Stimulated activated CD8-positive, alpha-beta memory T cell treated with anti-CD3 and anti-CD28 coated beads, Interleukin-2, amount 100 ng/mL, for 48 hours (primary cell): ENCODE results near the gene TJP1.
"Not testable (repeated sequence)": the region's sequence is repeated elsewhere in the genome, so short reads cannot be mapped to it uniquely, and the experiment has no call there.

Experiments used
- DNase-seq, 2 donors: peaks; one replicate each; pipeline ENCODE4 v3.0.0-alpha.2; 2020; ENCODE audit warnings: low read depth in 2 of 2

TJP1 gene

DNA sequence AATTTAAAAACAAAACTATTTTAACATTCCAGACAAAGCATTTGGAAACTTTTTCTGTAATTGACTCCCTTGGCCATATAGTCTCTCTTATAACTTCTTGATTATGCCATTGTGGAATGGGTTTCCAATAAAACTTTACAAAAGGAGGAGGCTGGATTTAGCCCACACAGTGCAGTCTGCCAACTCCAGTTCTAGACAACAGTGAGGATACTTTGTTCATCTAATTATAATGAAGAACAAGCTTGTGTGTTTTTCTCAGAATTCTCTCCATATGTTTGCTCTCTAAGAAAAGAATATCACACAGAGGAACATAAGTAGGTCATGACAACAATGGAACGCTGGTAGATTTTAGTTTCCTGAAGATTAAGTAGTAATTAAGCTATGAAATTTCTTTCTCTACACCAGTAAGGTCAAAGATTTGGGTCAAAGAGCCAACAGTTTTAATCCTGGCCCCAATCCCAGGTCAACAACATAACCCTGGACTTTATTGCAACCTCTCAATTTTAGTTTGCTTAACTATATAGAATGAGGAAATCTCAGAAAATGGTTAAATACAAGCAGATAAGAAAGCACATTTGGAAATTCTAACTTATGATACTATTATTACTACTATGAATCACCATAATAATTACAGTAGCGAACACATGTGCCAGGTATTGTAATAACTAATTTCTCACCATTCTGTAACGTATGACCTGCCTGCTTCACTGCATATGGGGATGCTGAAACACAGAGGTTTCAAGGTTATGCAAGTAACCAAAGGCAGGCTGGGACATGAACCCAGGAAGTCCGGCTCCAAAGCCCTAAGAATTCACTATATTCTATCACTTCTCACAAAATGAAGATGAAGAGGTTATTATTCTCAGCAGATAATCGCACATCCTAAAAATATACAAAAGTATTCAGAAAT lies 65.7 kb downstream of the TJP1 start:
- DNase-seq, result no peak

DNA sequence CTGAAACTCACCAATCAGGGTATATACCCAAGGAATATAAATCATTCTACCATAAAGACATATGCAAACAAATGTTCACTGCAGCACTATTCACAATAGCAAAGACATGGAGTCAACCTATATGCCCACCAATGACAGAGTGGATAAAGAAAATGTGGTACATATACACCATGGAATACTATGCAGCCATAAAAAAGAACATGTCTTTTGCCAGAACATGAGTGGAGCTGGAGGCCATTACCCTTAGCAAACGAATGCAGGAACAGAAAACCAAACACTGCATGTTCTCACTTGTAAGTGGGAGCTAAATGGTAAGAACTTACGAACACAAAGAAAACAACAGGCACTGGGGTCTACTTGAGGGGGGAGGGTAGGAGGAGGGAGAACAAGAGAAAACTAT lies 68.3 kb downstream of the TJP1 start:
- DNase-seq, result not testable (repeated sequence)

DNA sequence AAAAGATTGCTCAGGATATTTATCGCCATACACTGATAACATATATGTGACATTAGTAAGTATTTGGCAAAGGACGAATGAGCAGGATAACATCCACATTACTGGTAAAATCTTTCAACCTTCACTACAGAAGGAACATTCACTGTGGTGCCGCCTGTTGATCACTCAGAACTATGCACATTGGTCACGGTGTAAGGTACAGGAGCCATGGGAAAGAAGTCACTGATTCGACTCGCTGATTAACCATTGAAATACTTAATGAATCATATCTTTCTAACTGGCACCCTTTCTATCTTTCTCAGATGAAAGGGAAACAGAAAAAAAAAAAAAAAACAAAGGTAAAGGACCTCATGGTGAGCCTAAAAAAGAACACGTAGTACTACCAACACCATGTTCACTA lies 68.8 kb downstream of the TJP1 start:
- no peak for DNase-seq

DNA sequence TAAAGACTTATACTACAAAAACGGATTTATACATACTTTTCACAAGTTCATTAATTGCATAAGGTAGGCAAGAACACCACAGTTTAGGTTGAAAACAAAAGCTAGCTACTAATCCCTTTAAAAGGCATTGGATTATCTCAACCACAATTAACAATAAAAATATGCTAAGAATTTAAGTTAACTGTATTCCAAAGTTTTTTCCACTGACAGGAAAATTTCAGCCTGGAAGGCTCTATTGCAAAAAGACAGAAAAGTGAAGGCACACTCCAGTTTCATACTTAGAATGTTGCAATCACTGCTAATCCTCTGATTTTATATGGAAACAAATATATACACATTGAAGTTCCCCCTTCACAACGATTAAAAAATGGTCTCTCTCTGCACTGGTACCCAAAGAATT lies 71.5 kb downstream of the TJP1 start:
- DNase-seq, result no peak

DNA sequence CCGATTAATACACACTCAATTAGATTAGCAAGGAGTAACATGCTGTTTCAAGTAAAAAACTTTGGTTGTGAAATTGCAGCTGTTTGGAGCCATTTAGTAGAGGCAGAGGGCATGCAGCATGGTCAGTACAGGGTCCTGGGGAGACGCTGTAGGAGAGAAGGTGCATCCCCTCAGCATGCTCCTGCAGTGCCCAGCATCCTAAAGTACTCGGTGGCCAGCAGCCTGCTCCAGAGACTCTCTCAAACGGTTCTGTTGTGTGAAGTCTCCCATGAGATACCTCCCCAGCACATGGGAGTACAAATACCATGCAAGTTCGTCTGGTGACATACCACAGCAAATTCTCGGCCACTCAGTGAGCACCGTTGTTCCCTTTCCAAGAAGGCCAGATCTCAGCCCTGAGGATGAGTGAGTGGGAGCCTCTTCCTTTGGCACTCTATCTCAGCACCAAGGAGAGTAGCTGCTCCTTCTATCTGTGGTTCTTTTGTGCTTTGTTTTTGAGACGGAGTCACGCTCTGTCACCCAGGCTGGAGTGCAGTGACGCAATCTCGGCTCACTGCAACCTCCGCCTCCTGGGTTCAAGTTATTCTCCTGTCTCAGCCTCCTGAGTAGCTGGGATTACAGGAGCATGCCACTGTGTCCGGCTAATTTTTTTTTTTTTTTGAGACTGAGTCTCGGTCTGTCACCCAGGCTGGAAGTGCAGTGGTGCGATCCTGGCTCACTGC lies 72.7 kb downstream of the TJP1 start:
- DNase-seq, result no peak

DNA sequence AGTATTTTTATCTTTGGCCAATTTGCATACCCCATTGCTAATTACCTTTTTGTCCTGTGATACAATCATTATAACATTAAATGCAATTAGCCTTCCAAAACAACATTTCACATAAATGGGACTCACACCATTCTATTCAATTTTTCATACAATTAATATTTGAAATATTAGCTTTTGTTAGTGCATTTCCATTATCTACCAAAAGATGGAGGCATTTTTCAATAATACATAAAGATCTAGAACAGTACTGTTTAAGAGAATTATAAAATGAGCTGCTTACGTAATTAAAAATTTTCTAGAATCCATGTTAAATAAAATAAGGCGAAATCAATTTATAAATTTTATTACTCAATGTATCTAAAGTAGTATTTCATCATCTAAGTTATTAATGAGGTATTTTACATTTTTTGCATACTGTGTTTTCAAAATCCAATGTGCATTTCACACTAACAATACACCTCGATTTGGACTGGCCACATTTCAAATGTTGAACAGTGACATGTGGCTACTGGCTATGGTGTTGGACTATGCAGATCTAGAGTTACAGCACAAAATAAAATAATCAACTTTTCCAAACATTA lies 74.3 kb downstream of the TJP1 start:
- DNase-seq, result no peak

DNA sequence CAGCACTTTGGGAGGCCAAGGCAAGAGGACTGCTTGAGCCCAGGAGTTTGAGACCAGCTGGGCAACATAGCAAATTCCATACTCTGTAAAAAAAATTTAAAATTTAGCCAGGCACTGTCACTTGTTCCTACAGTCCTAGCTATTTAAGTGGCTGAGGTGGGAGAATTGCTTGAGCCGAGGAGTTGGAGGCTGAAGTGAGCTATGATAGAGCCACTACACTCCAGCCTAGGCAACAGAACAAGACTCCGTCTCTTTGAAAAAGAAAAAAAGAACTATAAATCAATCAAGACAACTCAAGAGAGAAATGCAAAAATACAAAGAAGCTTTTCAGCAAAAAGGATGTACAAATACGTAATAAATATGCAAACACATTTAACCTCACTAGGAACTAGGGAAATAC lies 78.8 kb downstream of the TJP1 start:
- no peak for DNase-seq

DNA sequence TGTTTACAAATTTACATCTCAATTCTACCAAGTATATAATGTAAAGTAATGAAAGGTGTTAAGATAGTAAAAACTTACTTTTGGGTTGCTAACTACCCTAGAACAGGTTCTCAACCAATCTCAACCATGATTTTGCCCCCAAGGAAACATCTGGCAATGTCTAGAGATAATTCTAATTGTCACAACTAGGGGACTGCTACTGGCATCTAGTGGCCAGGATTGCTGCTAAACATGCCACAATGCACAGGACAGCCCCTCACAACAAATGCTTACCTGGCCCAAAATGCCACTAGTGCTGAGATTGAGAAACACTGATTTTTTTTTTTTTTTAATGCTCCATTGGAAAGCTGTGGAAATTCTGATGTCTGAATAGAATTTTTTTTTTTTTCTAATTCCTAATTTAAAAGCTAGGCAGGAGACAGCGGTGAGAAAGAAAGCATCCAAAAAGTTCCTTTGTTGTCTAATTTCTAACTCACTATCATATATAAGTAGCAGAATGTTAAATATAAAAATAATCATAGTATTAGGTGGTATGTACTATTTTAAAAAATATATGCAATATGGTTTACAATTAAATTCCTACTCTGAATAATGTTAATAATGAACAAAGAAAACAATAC lies 81.5 kb downstream of the TJP1 start:
- DNase-seq, result no peak

DNA sequence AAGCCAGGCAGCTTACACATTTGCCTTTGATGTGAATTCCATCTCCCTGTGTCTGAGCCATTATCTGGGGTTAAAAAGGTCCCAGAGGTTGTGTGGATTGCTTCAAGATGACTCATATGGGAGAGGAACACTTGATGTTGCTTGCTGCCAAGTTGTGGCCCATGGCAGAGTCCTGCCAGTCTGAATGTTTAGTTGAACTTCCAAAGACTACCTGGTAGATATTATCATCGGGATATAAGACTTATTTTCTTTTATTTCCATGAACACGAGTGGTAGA lies 85.6 kb downstream of the TJP1 start:
- DNase-seq, result no peak

DNA sequence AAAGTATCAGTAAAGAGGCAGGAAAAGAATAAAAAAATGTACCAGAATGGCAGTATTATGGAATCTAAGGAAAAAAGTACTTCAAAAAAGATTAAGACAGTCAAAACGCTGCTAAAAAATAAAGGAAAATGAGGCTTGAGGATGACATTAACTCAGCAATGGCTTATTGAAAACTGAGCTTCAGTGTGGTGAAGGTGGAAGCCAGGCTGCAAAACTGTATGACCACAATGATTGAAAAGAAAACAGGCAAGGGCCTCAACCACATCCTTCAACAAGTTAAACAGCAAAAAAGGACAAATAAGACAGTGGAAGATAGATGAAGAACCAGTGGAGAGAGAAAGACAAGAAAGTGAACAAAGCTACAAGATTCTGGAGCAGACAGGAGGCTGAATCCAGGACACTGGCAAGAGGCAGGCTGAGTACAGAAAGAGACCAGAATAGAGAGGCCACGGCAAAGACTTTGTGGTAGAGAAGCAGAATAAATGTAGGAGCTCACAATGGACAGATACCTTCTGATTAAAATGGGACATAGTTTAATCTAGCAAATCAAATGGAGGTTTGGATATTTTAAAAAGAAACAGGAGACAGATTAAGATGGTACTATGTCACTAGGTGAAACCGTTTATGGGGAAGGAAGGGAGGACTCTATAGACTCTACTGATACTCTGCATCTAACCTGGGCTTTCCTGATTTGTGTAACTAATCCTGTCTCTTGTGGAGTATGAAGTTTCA lies 86.1 kb downstream of the TJP1 start:
- no peak for DNase-seq

DNA sequence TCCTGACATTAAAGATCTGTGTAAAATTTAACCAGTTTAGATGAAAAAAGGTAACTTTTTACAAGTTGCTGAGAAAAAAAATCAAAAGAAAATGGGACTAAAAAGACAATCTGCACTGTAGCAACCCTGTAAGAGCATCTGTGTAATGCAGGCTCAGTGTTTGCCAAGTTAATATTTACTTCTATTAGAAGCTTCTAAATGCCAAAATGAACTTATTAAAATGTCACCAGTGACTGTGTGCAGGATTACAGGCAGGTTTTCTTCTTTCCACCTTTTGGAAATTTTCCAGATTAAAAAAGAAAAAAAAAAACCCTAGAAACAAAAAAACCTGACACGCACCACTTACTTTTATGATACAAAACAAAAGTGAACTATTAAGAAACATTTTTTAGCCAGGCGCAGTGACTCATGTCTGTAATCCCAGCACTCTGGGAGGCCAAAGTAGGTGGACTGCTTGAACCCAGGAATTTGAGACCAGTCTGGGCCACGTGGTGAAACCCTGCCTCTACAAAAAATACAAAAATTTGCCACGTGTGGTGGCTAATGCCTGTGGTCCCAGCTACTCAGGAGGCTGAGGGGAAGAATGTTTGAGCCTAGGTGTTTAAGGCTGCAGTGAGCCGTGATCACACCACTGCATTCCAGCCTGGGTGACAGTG lies 87.2 kb downstream of the TJP1 start:
- DNase-seq, result no peak

DNA sequence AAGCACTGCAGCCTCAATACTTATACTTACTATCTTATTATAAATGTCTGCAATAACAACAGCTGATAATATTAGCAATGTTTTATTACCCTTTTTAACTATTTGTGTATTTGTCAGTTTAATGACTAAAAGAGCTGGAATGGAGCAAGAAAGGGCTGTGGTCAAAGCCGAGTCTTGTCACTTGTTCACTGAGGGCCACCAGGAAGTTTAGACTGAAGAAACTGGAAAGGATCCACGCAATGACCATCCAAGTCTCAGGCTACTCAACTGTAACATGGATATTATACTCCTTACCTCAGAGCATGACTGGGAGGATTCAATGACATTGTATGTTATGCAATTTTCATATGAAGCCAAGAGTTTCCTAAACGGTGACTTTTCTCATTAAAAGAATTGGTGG lies 90.4 kb downstream of the TJP1 start:
- DNase-seq, result no peak

DNA sequence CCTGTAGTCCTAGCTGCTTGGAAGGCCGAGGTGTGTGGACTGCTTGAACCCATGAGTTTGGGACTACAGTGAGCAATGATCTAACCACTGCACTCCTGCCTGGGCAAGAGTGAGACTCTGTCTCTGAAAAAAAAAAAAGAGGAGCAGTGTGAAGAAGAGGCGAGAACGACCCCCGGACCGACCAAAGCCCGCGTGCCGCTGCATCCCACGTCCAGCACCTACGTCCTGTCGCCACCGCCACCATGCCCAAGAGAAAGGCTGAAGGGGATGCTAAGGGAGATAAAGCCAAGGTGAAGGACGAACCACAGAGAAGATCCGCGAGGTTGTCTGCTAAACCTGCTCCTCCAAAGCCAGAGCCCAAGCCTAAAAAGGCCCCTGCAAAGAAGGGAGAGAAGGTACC lies 91.8 kb downstream of the TJP1 start:
- DNase-seq, result not testable (repeated sequence)

DNA sequence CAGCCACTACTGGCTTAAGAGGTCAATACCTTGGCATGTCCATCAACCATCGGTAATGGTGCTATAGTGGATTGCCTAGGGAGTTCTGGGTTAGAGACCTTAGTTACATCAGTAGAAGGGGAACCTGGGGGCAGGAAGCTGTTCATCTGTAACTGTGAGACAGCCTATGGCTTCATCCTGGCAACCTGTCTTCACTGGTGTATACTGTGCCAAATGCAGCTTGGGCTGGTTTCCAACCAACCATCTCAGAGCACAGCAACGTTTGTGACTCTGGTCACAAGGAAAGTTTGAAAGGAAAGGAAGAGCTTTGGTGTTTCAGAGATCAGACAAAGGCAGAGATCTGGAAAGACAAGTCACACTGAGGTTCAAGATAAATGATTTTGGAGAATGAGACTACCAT lies 93.8 kb downstream of the TJP1 start:
- DNase-seq, result no peak

DNA sequence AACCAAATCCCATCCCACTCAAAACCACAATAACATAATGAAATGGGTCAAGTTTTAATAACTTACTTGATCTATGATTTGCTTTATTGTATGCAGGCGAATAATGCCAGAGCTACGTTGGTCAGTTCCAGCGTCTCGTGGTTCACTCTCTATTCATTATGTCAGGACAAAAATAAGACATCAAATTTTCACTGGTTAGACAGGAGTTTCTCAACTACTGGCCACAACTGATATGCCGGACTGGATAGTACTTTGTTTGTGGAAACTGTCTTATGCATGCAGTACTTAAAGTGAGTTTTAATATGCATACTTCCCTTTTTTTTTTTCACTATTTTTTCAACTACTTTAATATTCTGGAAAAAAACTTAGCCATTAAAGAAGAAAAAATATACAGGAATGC lies 94.4 kb downstream of the TJP1 start:
- no peak for DNase-seq

DNA sequence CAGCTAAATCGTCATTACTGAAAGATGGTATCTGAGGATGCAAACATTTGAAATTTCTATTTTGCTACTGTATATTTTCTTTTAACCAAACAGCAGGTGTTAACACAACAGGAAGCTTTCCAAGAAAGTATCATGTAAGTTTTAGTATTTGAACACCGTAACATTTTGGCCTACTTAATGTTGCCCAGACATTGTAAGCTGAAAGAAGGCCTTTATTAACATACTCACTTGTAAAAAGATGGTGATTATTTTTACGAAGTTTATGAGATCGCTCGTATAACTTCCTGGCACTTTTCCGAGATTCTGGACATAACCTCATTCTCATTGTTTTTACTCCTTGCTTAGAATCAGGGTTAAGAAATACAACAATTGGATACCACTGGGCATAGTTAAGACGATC lies 95.7 kb downstream of the TJP1 start:
- DNase-seq, result no peak

DNA sequence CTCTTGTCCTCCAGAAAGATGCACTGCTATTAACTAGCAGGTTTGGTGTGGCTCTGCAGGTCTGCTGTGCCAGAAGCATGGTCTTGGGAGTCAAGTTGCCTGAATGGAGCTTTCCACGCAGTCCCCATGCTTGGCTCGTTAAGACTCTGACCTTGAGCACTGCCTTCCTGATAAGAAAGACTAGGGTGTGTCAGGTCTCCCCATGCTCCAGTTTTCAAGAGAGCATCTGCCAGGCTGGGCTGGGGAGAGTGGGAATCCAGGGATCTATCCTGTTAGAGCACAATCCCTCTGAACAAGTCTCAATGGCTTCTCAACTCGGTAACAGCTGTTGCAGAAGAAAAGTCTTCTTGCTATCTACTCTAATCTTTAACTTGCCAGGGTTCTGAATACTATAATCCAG lies 98.2 kb downstream of the TJP1 start:
- no peak for DNase-seq

DNA sequence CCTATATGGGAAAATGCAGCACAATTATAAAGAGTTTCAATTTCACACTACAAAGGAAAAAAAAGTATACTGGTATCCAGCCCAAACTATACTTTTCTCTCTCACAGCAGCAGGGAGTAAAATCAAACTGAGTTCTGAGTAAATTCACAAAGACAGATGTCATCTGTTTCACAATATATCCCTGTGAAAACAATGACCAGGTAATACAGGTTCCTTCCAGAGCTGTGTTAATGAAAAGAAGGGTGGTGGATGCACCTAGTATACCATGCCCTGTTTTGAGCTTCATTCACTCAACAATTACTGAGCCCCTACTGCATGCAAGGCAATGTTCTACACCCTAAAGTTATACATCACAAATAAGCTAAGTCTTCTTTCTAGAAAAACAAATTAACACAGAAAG lies 108.5 kb downstream of the TJP1 start:
- DNase-seq, result no peak

DNA sequence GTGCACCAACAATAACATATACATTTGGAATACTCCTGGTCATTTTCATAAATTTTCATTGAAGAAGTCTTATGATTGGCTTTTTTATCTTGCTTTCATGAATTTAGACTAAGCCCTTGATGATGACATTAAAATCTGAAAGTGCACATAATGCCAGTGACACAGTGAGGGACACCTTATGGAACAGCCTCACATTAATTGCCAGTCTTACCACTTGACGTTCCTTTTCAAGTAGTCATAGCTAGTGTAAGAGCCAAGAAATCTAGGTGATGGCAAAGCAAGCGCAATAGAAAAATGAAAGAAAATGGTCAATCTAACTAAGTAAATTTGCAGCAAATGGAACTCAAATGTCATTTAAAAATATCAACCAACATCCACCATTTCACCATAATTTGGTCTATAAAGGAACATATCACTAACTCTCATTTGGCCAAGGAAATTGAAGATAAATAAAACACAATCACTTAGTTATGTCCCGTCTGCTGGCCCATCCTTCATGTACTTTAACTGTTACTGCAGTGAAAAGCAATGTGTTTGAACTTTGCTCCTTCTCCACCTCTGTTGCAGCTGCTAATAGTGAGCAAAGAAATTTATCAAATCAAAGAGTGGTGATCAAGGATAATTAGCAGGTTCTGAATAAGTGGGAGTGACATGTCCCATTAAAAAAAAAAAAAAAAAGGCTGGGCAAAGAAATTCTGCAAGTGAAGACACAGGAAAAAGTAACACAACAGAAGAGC lies 110.0 kb downstream of the TJP1 start:
- DNase-seq, result no peak

DNA sequence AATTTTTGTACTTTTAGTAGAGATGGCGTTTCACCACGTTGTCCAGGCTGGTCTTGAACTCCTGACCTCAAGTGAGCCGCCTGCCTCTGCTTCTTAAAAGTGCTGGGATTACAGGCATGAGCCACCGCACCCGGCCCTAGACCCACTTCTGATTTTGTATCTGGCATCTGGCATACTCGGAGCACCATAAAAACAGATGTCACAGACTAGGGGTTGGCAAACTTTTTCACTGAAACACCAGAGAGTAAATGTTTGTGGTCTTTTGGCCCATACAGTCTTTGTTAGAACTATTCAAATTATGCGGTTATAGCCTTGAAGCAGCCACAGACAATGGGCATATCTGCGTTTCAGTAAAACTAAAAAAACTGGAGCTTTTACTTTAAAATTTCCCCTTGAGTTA lies 110.7 kb downstream of the TJP1 start:
- no peak for DNase-seq

DNA sequence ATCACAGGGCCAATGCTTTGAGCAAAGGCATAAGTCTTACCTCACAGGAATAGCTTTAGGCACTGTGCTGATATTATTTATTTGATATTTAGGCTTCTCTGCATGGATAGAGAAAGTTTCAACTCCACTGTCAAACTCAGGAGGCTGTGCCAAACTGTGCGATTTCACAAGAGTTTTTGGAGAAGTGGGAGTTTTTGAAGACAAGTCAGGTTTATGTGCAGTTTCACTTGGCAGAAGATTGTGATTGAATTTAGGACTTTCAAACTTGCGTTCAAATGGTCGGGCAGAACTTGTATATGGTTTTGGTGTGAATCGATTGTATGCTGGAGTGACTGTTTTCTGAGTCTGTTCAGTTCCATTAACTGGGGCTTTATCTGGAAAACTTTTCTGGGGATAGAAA lies 113.7 kb downstream of the TJP1 start:
- DNase-seq, result no peak
